GM12801 (cell line): ENCODE measurements around the gene L3MBTL4.

ENCODE experiments used
- CTCF ChIP-seq: IDR thresholded peaks from one replicate; pipeline ENCODE4 v1.5.1; 2011; ENCODE audit warnings: control low read depth; ENCODE audit not compliant: insufficient read length; ENCODE audit errors: extremely low read depth

Gene L3MBTL4

GRCh38 chr18:6323319-6323889, 91.3 kb downstream of the L3MBTL4 start:
- TF ChIP-seq CTCF, result no peak

DNA sequence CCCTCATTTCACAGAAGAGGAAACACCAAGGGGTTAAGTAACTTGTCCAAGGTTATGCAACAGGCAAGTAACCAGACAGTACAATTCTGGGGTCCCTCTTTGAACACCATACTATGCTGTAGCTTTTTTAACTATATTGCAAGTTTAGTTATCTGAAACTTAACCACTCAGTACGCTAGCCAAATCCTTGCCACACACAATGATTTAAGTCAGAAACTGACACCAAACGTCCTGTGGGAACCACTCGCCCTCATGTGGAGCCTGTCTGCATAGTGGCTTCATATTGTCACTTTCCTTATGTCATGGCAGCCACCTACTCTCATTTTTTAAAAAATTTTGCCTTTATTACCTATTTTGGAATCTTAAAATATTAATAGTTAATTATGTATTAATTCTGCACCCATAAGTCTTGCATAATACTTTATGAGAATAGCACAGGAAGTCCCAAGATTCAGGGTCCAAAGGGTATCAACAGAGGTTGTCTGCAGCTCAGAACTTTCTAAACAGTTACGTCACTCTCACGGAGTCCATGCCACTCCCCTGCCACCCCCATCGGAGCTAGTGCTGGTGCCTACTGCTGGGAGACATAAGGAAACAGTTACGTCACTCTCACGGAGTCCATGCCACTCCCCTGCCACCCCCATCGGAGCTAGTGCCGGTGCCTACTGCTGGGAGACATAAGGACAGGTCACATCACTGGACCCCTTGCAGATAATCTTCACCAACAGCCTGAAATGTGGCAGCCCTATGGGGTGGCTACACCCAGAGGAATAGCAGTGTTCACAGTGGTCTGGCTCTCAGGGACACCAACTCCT, 99.0 kb downstream of the L3MBTL4 start:
- no peak for TF ChIP-seq CTCF

DNA sequence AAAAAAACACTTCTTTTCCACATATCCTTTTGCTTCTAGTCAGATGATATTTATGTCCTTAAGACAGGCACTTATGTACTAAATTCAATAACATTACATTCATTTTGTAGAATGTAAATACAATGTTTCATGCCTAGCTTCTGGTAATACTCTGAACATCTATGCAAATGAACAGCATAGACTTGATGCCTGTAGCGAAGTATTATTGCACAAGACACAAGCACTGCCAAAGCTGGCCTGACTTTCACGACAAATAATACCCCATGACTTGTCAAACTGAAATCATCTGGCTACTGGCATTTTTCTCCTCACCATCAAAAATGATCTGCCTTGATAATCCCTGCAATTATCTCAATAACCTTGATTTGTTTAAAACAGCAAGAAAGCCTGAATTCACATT, 101.3 kb downstream of the L3MBTL4 start:
- no peak for TF ChIP-seq CTCF

DNA sequence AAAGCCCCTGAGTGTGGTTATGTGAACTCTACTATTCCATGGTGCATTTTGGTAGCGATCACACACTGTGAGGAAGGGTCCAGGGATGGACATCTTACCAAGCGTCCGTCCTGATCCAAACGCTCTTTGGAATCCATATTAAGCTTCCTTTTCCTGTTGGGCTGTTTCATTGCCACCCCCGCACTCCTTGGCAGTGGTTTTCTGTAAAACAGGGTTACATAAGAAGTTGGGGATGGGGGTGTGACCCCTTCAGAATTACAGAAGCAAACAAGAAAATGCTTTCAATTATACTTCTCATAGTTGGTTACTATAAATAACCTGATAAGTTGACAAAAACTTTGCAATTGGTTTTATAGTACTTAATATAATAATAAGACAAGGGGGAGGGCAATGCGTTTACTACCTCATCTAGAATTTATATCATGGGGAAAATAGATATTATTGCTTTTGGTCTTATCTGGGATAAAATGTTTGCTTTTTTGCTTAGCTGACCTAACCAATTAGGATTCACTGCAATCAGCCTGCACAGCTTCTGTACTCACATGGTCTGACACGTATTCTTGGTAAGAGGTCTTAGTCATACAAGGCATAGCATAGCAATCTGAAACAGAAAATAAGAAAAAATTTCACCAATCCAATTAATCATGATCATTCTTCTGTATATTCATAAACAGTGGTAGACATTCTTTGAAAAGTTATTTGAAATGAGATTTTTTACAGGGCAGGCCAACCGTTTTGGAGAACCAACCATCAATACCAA, 103.1 kb downstream of the L3MBTL4 start:
- no peak for TF ChIP-seq CTCF

GRCh38 chr18:6310714-6311113, 104.0 kb downstream of the L3MBTL4 start:
- no peak for TF ChIP-seq CTCF

DNA sequence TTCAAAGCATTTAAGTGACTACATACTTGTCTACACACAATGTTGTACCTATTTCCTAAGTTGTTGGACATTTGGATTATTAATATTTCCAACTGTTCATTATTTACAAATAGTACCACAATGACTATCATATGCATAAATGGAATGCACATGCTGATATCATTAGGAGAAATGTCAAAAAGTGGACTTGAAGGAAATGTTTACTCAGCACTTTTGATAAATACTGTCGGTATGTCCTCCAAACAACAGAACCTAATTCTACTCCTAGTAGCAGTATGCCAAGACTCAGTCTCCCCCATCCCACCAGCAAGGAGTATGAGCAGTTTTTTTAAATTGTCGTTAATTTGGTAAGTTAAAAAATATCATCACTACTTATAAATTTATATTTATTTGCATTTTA, 116.8 kb downstream of the L3MBTL4 start:
- TF ChIP-seq CTCF, result no peak

DNA sequence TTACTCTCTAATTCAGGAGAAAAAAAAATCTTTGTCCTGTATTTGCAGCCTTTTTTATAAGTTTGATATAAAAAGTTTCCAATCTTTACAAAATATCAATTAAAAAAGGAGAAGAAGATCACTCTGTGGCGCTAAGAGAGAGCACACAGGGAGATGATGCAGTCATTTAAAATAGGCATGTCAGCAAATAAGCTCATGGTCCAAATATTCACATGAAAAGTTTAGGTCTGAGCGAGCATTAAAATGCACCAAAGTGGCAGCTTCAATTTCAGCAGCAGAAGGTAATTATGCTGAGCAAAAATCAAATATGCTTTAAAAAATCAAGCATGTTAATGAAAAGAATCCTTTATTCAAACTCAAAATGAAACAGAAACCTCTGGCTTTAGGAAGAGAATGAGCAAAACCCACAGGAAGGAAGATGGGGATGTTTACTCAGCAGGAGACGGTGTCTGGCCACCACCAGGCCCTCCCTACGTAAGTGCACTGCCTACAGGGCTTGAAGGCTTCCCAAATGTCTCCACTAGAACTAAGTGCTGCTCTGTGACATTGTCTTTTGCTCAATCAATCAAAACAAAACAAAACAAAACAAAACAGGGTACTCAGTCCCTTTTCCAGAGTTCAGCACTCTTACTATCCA, 120.4 kb downstream of the L3MBTL4 start:
- no peak for TF ChIP-seq CTCF
